Tibial artery (tissue), 4 donors: Measurements from ENCODE around the gene CNTF.

Source experiments
- DNase-seq, 2 donors: peaks; one replicate each; pipeline ENCODE4 v3.0.0-alpha.2; 2019
- H3K27ac ChIP-seq, 2 donors: fragments of 200-600 bp; sonication (generic) in 1 of 2; 1 replicate in 1 of 2; 2 replicates in 1 of 2; pipeline ENCODE4 v1.5.1; 2018 to 2019; ENCODE audit warnings: mild to moderate bottlenecking in 1 of 2
- H3K27me3 ChIP-seq, 2 donors: fragments of 200-600 bp; sonication (generic) in 1 of 2; one replicate each; pipeline versions ENCODE4 v1.5.1 to v1.6.0; 2016 to 2019
- H3K36me3 ChIP-seq, 3 donors: fragments of 200-600 bp; sonication (generic) in 2 of 3; one replicate each; pipeline ENCODE4 v1.5.1; 2016 to 2019; ENCODE audit warnings: mild to moderate bottlenecking in 2 of 3
- H3K4me1 ChIP-seq, 4 donors: fragments of 200-600 bp; sonication (generic) in 2 of 4; 1 replicate in 3 of 4; 2 replicates in 1 of 4; pipeline ENCODE4 v1.5.1; 2016 to 2019
- H3K4me3 ChIP-seq, 2 donors: fragments of 200-600 bp; sonication (generic) in 1 of 2; 1 replicate in 1 of 2; 2 replicates in 1 of 2; pipeline ENCODE4 v1.5.1; 2018 to 2019; ENCODE audit warnings: mild to moderate bottlenecking in 2 of 2
- H3K9me3 ChIP-seq, 3 donors: fragments of 200-600 bp; sonication (generic) in 1 of 3; one replicate each; pipeline ENCODE4 v1.5.1; 2016 to 2019
- CTCF ChIP-seq, 2 experiments: fragments of 200-600 bp in 1 of 2; fragments of 450-650 bp in 1 of 2; IDR thresholded peaks; one replicate each; pipeline ENCODE4 v1.5.1; 2017 to 2019; ENCODE audit warnings: antibody characterized with exemption in 2 of 2, mild to moderate bottlenecking in 1 of 2, moderate library complexity in 1 of 2
- intact Hi-C: fragments of 100-400 bp; cut with DNase I; formaldehyde crosslinking; loops from one replicate; pipeline ENCODE4 v1.15.0; 2023; ENCODE audit warnings: low total_unique reads

Gene CNTF

GRCh38 chr11:58637371-58637770, 14.9 kb downstream of the CNTF start:
- no peaks in the 10 kb centered on the region for H3K4me1 ChIP-seq
- no peak for TF ChIP-seq CTCF (IDR thresholded peaks at IDR 0.05)
- intact Hi-C loops = no loop called here

GRCh38 chr11:58639103-58639502, 16.6 kb downstream of the CNTF start:
- intact Hi-C loops = no loop called here

More at GRCh38 chr11:58637371-58637770, 14.9 kb downstream of the CNTF start:
- H3K36me3 ChIP-seq = no peaks in the 10 kb centered on the region
- H3K9me3 ChIP-seq = no peaks in the 10 kb centered on the region
- H3K4me3 ChIP-seq = no peak overlapping the region
- no peaks in the 10 kb centered on the region for H3K27me3 ChIP-seq
- no peak for DNase-seq
- H3K27ac ChIP-seq = no peak overlapping the region

GRCh38 chr11:58639669-58640068, 17.2 kb downstream of the CNTF start:
- no peak overlapping the region for H3K4me3 ChIP-seq
- no peak for TF ChIP-seq CTCF (IDR thresholded peaks at IDR 0.05)
- H3K9me3 ChIP-seq = no peaks in the 10 kb centered on the region
- DNase-seq = no peak
- intact Hi-C loops = no loop called here
- no peak overlapping the region for H3K27ac ChIP-seq
- no peaks in the 10 kb centered on the region for H3K36me3 ChIP-seq
- no peaks in the 10 kb centered on the region for H3K27me3 ChIP-seq
- H3K4me1 ChIP-seq = no peaks in the 10 kb centered on the region

More at GRCh38 chr11:58639103-58639502, 16.6 kb downstream of the CNTF start:
- Histone ChIP-seq H3K4me3 (no peak overlapping the region), H3K27ac (no peak overlapping the region), H3K4me1 (no peaks in the 10 kb centered on the region), H3K9me3 (no peaks in the 10 kb centered on the region), H3K36me3 (no peaks in the 10 kb centered on the region), H3K27me3 (no peaks in the 10 kb centered on the region)
- DNase-seq = no peak
- TF ChIP-seq CTCF (IDR thresholded peaks at IDR 0.05) = no peak

- Histone ChIP-seq H3K4me3 (no peak overlapping the region), H3K27ac (no peak overlapping the region), H3K36me3 (no peaks in the 10 kb centered on the region), H3K27me3 (no peaks in the 10 kb centered on the region), H3K9me3 (peaks cover 0 to 2% (median 0%) of the 10 kb centered on the region in 3 donors), H3K4me1 (no peaks in the 10 kb centered on the region)
- intact Hi-C loops = no loop called here
- TF ChIP-seq CTCF (IDR thresholded peaks at IDR 0.05) = no peak
- DNase-seq = no peak
Observed at GRCh38 chr11:58640386-58641023, 18.0 kb downstream of the CNTF start.

- peaks cover 0 to 8% (median 0%) of the 10 kb centered on the region in 3 donors for H3K9me3 ChIP-seq
- H3K4me1 ChIP-seq = no peaks in the 10 kb centered on the region
- no peaks in the 10 kb centered on the region for H3K36me3 ChIP-seq
- TF ChIP-seq CTCF (IDR thresholded peaks at IDR 0.05) = no peak
- H3K27ac ChIP-seq = no peak overlapping the region
- H3K4me3 ChIP-seq = no peak overlapping the region
- intact Hi-C loops = no loop called here
- no peak for DNase-seq
- no peaks in the 10 kb centered on the region for H3K27me3 ChIP-seq
Observed at GRCh38 chr11:58641341-58641740, 18.9 kb downstream of the CNTF start.
